ENCODE data around the gene SNX7. TPM values are rescaled to one million over a fixed set of nuclear protein-coding genes. Genes with fewer than 3 reads are reported as not detected.

Gene SNX7
- total RNA-seq, 1 experiment from 2014 or later, result 18.8 TPM

DNA sequence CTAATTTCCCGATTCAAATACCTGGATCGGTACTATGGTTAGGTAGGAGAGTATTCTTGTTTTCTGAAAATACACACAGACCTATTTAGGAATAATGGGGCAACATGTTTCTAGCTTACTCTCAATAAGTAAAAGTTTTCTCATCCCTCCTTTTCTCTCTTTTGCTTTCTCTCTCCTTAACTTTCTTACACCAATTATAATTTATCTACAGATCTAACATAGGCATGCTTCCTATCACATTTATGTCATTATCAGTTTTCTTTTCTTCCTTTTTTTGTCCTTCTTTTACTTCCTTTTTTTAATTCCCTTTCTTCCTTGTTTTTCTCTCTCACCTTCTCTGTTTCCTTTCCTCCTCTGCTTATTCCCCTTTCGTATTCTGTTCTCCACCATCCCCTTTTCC, 20.3 kb downstream of the SNX7 start:
- Histone ChIP-seq H4K20me1 (ENCODE audit: insufficient read depth) (no peaks in the 10 kb centered on the region), H3K9me3 (ENCODE audit: control insufficient read depth in 1 of 2, insufficient read depth in 1 of 2, low read depth in 1 of 2, low read length in 2 of 2) (no peaks in the 10 kb centered on the region), H3K27ac (ENCODE audit: low read depth, low read length) (no peak overlapping the region), H3K27me3 (ENCODE audit: insufficient read depth, low read length) (no peaks in the 10 kb centered on the region), H3K4me3 (replicated peaks in 1 of 2; ENCODE audit: low read depth in 1 of 2, low read length in 2 of 2) (no peak overlapping the region), H3K9me2 (ENCODE audit: insufficient read depth) (no peaks in the 10 kb centered on the region), H3K4me2 (ENCODE audit: low read length) (no peak overlapping the region), H3K79me2 (ENCODE audit: insufficient read depth, low read length) (no peaks in the 10 kb centered on the region), H3K4me1 (ENCODE audit: control insufficient read depth in 1 of 2, insufficient read depth in 2 of 2, low read length in 2 of 2) (peaks cover 0 to 7% of the 10 kb centered on the region in 2 experiments; a peak in 2 of 4 replicates), H2AFZ (ENCODE audit: low read depth, low read length, poor library complexity, severe bottlenecking) (no peak overlapping the region), H3K36me3 (ENCODE audit: control insufficient read depth in 1 of 2, insufficient read depth in 2 of 2, low read length in 2 of 2) (no peaks in the 10 kb centered on the region), H3K9ac (ENCODE audit: low read length) (no peak overlapping the region)
- BruUV-seq (replicated peaks), result no TSS peak
- ATAC-seq, result no peak
- intact Hi-C loops (cut with micrococcal nuclease), result no loop called here
- ChIA-PET POLR2A (no interaction called here), RAD21 (ENCODE audit: low non-redundant PET in 1 of 2, low total read pairs in 2 of 2, uncharacterized antibody in 2 of 2, unreplicated experiment in 2 of 2) (no interaction called here), CTCF (no interaction called here)
- TF ChIP-seq, protein P1, sequence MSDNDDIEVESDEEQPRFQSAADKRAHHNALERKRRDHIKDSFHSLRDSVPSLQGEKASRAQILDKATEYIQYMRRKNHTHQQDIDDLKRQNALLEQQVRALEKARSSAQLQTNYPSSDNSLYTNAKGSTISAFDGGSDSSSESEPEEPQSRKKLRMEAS (IDR thresholded peaks at IDR 0.05), result no peak
- TF ChIP-seq JUND (IDR thresholded peaks at IDR 0.05) (no peak), ZFX (IDR thresholded peaks at IDR 0.05) (no peak), ZNF274 (IDR thresholded peaks at IDR 0.05; ENCODE audit: low read depth, low read length) (no peak), RAD21 (IDR thresholded peaks at IDR 0.05; ENCODE audit: low read depth) (no peak)
- DNase-seq (ENCODE audit: low read depth, low spot score), result no peak

DNA sequence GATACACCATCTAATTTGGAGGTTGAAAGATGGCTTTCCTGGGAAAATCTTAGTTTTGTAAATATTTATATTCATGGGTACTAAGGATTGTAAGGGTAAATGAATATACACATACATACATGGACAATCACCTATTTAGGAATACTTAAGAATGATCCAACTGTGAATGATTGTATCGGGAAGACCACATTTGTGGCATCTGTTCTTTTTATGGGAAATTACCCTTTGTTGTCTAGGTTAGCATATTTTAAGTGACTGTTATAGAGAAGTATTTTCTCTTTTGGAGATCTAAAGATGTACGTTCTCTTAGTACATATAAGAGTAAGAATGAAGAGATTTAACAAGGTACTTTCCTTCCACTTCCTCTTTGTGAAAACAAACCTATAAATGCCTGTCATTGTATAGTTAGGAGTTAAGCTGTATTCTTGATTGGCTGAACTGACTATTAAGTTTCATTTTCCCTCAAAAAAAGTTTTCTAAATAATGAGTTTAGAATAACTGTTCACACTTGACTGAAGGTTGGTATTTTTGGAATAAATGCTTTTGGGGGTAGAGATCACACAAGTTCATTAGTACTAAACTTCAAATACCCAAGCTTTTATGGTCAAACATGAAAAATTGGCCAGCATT, 26.7 kb downstream of the SNX7 start:
- ChIA-PET POLR2A (no interaction called here), RAD21 (ENCODE audit: low non-redundant PET in 1 of 2, low total read pairs in 2 of 2, uncharacterized antibody in 2 of 2, unreplicated experiment in 2 of 2) (no interaction called here), CTCF (no interaction called here)
- H3K4me2 ChIP-seq (ENCODE audit: low read length), result no peak overlapping the region
- H2AFZ ChIP-seq (ENCODE audit: low read depth, low read length, poor library complexity, severe bottlenecking), result no peak overlapping the region
- no peaks in the 10 kb centered on the region for H3K27me3 ChIP-seq (ENCODE audit: insufficient read depth, low read length)
- no peak overlapping the region for H3K9ac ChIP-seq (ENCODE audit: low read length)
- BruUV-seq (replicated peaks), result no TSS peak
- intact Hi-C loops (cut with micrococcal nuclease), result no loop called here
- ATAC-seq (no peak), DNase-seq (ENCODE audit: low read depth, low spot score) (no peak)
- H3K4me3 ChIP-seq (replicated peaks in 1 of 2; ENCODE audit: low read depth in 1 of 2, low read length in 2 of 2), result no peak overlapping the region
- no peaks in the 10 kb centered on the region for H3K36me3 ChIP-seq (ENCODE audit: control insufficient read depth in 1 of 2, insufficient read depth in 2 of 2, low read length in 2 of 2)
- H3K9me2 ChIP-seq (ENCODE audit: insufficient read depth), result no peaks in the 10 kb centered on the region
- H3K79me2 ChIP-seq (ENCODE audit: insufficient read depth, low read length), result no peaks in the 10 kb centered on the region
- H3K27ac ChIP-seq (ENCODE audit: low read depth, low read length), result no peak overlapping the region
- no peaks in the 10 kb centered on the region for H3K9me3 ChIP-seq (ENCODE audit: control insufficient read depth in 1 of 2, insufficient read depth in 1 of 2, low read depth in 1 of 2, low read length in 2 of 2)
- H4K20me1 ChIP-seq (ENCODE audit: insufficient read depth), result no peaks in the 10 kb centered on the region
- H3K4me1 ChIP-seq (ENCODE audit: control insufficient read depth in 1 of 2, insufficient read depth in 2 of 2, low read length in 2 of 2), result no peaks in the 10 kb centered on the region
- no peak for TF ChIP-seq CEBPB (IDR thresholded peaks at IDR 0.05; ENCODE audit: low read depth)
- TF ChIP-seq, protein P2, sequence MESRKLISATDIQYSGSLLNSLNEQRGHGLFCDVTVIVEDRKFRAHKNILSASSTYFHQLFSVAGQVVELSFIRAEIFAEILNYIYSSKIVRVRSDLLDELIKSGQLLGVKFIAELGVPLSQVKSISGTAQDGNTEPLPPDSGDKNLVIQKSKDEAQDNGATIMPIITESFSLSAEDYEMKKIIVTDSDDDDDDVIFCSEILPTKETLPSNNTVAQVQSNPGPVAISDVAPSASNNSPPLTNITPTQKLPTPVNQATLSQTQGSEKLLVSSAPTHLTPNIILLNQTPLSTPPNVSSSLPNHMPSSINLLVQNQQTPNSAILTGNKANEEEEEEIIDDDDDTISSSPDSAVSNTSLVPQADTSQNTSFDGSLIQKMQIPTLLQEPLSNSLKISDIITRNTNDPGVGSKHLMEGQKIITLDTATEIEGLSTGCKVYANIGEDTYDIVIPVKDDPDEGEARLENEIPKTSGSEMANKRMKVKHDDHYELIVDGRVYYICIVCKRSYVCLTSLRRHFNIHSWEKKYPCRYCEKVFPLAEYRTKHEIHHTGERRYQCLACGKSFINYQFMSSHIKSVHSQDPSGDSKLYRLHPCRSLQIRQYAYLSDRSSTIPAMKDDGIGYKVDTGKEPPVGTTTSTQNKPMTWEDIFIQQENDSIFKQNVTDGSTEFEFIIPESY (IDR thresholded peaks at IDR 0.05; ENCODE audit: extremely low read depth, insufficient replicate concordance, low read length), result no peak
- no peak for TF ChIP-seq POLR2A (IDR thresholded peaks at IDR 0.05; ENCODE audit: borderline replicate concordance, extremely low read depth, insufficient read depth, insufficient read length)
- TF ChIP-seq SRF (IDR thresholded peaks at IDR 0.05; ENCODE audit: low read depth), result no peak
- no peak for TF ChIP-seq SIN3A (IDR thresholded peaks at IDR 0.05; ENCODE audit: low read depth)
- no peak for TF ChIP-seq JUND (IDR thresholded peaks at IDR 0.05)
- TF ChIP-seq, protein P3, sequence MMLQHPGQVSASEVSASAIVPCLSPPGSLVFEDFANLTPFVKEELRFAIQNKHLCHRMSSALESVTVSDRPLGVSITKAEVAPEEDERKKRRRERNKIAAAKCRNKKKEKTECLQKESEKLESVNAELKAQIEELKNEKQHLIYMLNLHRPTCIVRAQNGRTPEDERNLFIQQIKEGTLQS (IDR thresholded peaks at IDR 0.05), result no peak
- TF ChIP-seq CBX3 (IDR thresholded peaks at IDR 0.05; ENCODE audit: low read depth), result no peak
- TF ChIP-seq ZFX (IDR thresholded peaks at IDR 0.05), result no peak
- TF ChIP-seq EZH2 (IDR thresholded peaks at IDR 0.05), result no peak
- no peak for TF ChIP-seq EGR1 (IDR thresholded peaks at IDR 0.05; ENCODE audit: low read depth)
- TF ChIP-seq RAD21 (IDR thresholded peaks at IDR 0.05; ENCODE audit: low read depth), result no peak
- TF ChIP-seq REST (IDR thresholded peaks at IDR 0.05; ENCODE audit: low read depth), result no peak

Measured in HCT116 (cell line).